H1 (cell line): ENCODE data around the gene PLA2G4E. TPM values are rescaled to one million over a fixed set of nuclear protein-coding genes. Genes with fewer than 3 reads are reported as not detected.
A peak's percentile ranks its signal among the peaks of the same experiment; 100 is the strongest.

ENCODE experiments used
- CTCF ChIA-PET: fragments of 300-600 bp; sonication (Branson Sonifier 250); formaldehyde crosslinking; loops from one replicate; lab custom pipeline; 2021; ENCODE audit not compliant: partially characterized antibody; lab: Charles Lee
- POLR2A ChIA-PET: fragments of 300-600 bp; sonication (Branson Sonifier 250); formaldehyde crosslinking; loops from one replicate; lab custom pipeline; 2021; ENCODE audit warnings: inconsistent platforms; ENCODE audit not compliant: partially characterized antibody; lab: Charles Lee
- DNase-seq, 2 experiments: peaks; one replicate each; pipeline versions ENCODE4 v3.0.0 to v3.0.0-alpha.2; 2010 to 2022; ENCODE audit warnings: low spot score in 2 of 2, low read depth in 1 of 2, mixed read lengths in 1 of 2
- FAIRE-seq: peaks from 2 replicates; lab custom pipeline; 2011; peaks lifted over from hg19 to GRCh38; lab: Jason Lieb, UNC
- H2AFZ ChIP-seq: 2 replicates; pipeline ENCODE4 v1.8.1; 2012; ENCODE audit warnings: low read length, inconsistent platforms
- H2AK5ac ChIP-seq: 2 replicates; pipeline ENCODE4 v1.6.1; 2013; ENCODE audit warnings: low read depth, low read length
- H2BK120ac ChIP-seq: replicated peaks from 2 replicates; pipeline ENCODE3; 2013; ENCODE audit warnings: low read depth, low read length, inconsistent platforms
- H2BK12ac ChIP-seq: 2 replicates; pipeline ENCODE4 v1.6.1; 2013; ENCODE audit warnings: low read depth, low read length
- H2BK15ac ChIP-seq: 2 replicates; pipeline ENCODE4 v1.6.1; 2013; ENCODE audit warnings: low read length
- H2BK20ac ChIP-seq: 2 replicates; pipeline ENCODE4 v1.6.1; 2013; ENCODE audit warnings: low read length
- H2BK5ac ChIP-seq: 2 replicates; pipeline ENCODE4 v1.6.1; 2013; ENCODE audit warnings: low read depth, low read length
- H3K14ac ChIP-seq: 2 replicates; pipeline ENCODE4 v1.6.1; 2013; ENCODE audit warnings: inconsistent platforms; ENCODE audit not compliant: insufficient read length
- H3K18ac ChIP-seq: 2 replicates; pipeline ENCODE4 v1.6.1; 2013; ENCODE audit warnings: low read length; ENCODE audit errors: extremely low read depth
- H3K23ac ChIP-seq: 2 replicates; pipeline ENCODE4 v1.6.1; 2013; ENCODE audit warnings: inconsistent platforms; ENCODE audit not compliant: insufficient read length
- H3K23me2 ChIP-seq: 2 replicates; pipeline ENCODE4 v1.6.1; 2013; ENCODE audit warnings: low read depth, low read length
- H3K27ac ChIP-seq: 2 replicates; pipeline ENCODE4 v1.6.1; 2011; ENCODE audit warnings: low read depth, low read length, inconsistent platforms
- H3K27me3 ChIP-seq, 4 experiments: replicated peaks in 1 of 4; 1 replicate in 1 of 4; 2 replicates in 3 of 4; pipeline versions ENCODE4 v1.6.1 to v1.8.1; 2011 to 2013; ENCODE audit warnings: low read length in 3 of 4, mild to moderate bottlenecking in 3 of 4, inconsistent platforms in 2 of 4, mixed read lengths in 2 of 4, moderate library complexity in 1 of 4; ENCODE audit not compliant: control insufficient read depth in 3 of 4, insufficient read depth in 3 of 4; ENCODE audit errors: extremely low read depth in 1 of 4
- H3K36me3 ChIP-seq, 4 experiments: 2 replicates each; pipeline versions ENCODE4 v1.6.1 to v1.8.1; 2011 to 2013; ENCODE audit warnings: mild to moderate bottlenecking in 4 of 4, low read length in 3 of 4, moderate library complexity in 2 of 4, control low read depth in 1 of 4, inconsistent platforms in 1 of 4; ENCODE audit not compliant: insufficient read depth in 4 of 4, control insufficient read depth in 2 of 4
- H3K4ac ChIP-seq: replicated peaks from 2 replicates; pipeline ENCODE3; 2013; ENCODE audit warnings: low read length, low read depth, mixed read lengths, inconsistent platforms; ENCODE audit not compliant: insufficient read length
- H3K4me1 ChIP-seq, 4 experiments: replicated peaks in 1 of 4; 1 replicate in 1 of 4; 2 replicates in 3 of 4; pipeline versions ENCODE4 v1.6.1 to v1.8.1; 2011 to 2013; ENCODE audit warnings: low read length in 3 of 4, inconsistent platforms in 2 of 4, mixed read lengths in 1 of 4; ENCODE audit not compliant: insufficient read depth in 4 of 4, control insufficient read depth in 3 of 4
- H3K4me2 ChIP-seq, 2 experiments: 2 replicates each; pipeline versions ENCODE4 v1.6.1 to v1.8.1; 2011 to 2013; ENCODE audit warnings: low read depth in 2 of 2, low read length in 2 of 2, control low read depth in 1 of 2, inconsistent platforms in 1 of 2, mild to moderate bottlenecking in 1 of 2; ENCODE audit not compliant: insufficient read depth in 1 of 2
- H3K4me3 ChIP-seq, 4 experiments: fragments of 200-600, 300-600 bp in 1 of 4; sonication (generic), shearing (Covaris generic), sonication (Bioruptor Twin) in 1 of 4; 2 replicates each; pipeline versions ENCODE4 v1.5.1 to v1.8.1; 2011 to 2016; ENCODE audit warnings: low read length in 4 of 4, low read depth in 3 of 4, control low read depth in 2 of 4, inconsistent platforms in 2 of 4, mild to moderate bottlenecking in 2 of 4, mixed read lengths in 1 of 4, moderate library complexity in 1 of 4; ENCODE audit not compliant: insufficient read depth in 2 of 4; ENCODE audit errors: extremely low read depth in 1 of 4
- H3K56ac ChIP-seq: replicated peaks from 2 replicates; pipeline ENCODE3; 2013; ENCODE audit warnings: low read depth, mild to moderate bottlenecking, mixed read lengths, low read length, inconsistent platforms; ENCODE audit not compliant: insufficient read length
- H3K79me1 ChIP-seq: 2 replicates; pipeline ENCODE4 v1.6.1; 2013; ENCODE audit warnings: low read depth, low read length, control low read depth
- H3K79me2 ChIP-seq, 2 experiments: 2 replicates each; pipeline versions ENCODE4 v1.6.1 to v1.8.1; 2012 to 2013; ENCODE audit warnings: low read length in 2 of 2, mild to moderate bottlenecking in 2 of 2, inconsistent platforms in 1 of 2; ENCODE audit not compliant: insufficient read depth in 2 of 2, control insufficient read depth in 1 of 2
- H3K9ac ChIP-seq, 4 experiments: replicated peaks in 1 of 4; 1 replicate in 1 of 4; 2 replicates in 3 of 4; pipeline versions ENCODE4 v1.6.1 to v1.8.1; 2011 to 2013; ENCODE audit warnings: low read depth in 3 of 4, low read length in 3 of 4, control low read depth in 2 of 4, mild to moderate bottlenecking in 2 of 4, moderate library complexity in 2 of 4, inconsistent platforms in 1 of 4; ENCODE audit errors: extremely low read depth in 1 of 4
- H3K9me3 ChIP-seq, 2 experiments: 2 replicates each; pipeline versions ENCODE4 v1.6.1 to v1.8.1; 2012 to 2013; ENCODE audit warnings: mild to moderate bottlenecking in 2 of 2, moderate library complexity in 2 of 2, control low read depth in 1 of 2, inconsistent platforms in 1 of 2, low read depth in 1 of 2, low read length in 1 of 2, mixed read lengths in 1 of 2; ENCODE audit not compliant: insufficient read depth in 2 of 2
- H4K20me1 ChIP-seq, 2 experiments: replicated peaks in 1 of 2; 2 replicates each; pipeline versions ENCODE3 to v1.8.1; 2011 to 2013; ENCODE audit warnings: inconsistent platforms in 2 of 2, low read length in 2 of 2, mild to moderate bottlenecking in 1 of 2; ENCODE audit not compliant: insufficient read depth in 2 of 2, control insufficient read depth in 1 of 2
- H4K5ac ChIP-seq: 2 replicates; pipeline ENCODE4 v1.6.1; 2013; ENCODE audit warnings: low read length, low read depth, mixed read lengths, inconsistent platforms; ENCODE audit not compliant: insufficient read length
- H4K8ac ChIP-seq: 2 replicates; pipeline ENCODE4 v1.8.0; 2013; ENCODE audit warnings: mild to moderate bottlenecking, moderate library complexity, low read length, inconsistent platforms; ENCODE audit not compliant: insufficient read depth; ENCODE audit errors: extremely low read depth
- H4K91ac ChIP-seq: replicated peaks from 2 replicates; pipeline ENCODE3; 2013; ENCODE audit warnings: low read length, mixed read lengths, inconsistent platforms; ENCODE audit not compliant: insufficient read length
- CTBP2 ChIP-seq: IDR thresholded peaks from 2 replicates; pipeline ENCODE4 v1.7.0; 2011; ENCODE audit warnings: borderline replicate concordance, mild to moderate bottlenecking, moderate library complexity, mixed read lengths, low read length; ENCODE audit not compliant: insufficient read depth, insufficient read length
- WGBS, 2 experiments: shearing (Covaris generic) in 1 of 2; methylation state at CpG; one replicate each; pipeline versions ENCODE4 v1.1.6 to v1.1.7; 2013 to 2015; ENCODE audit warnings: low lambda C conversion rate in 2 of 2, mixed read lengths in 2 of 2, inconsistent platforms in 1 of 2, low coverage in 1 of 2, missing lambda C conversion rate in 1 of 2; ENCODE audit not compliant: insufficient replicate concordance in 2 of 2, insufficient coverage in 1 of 2, insufficient read length in 1 of 2; ENCODE audit errors: extremely low coverage in 1 of 2, missing lambda C conversion rate in 1 of 2; 5-methylcytosine and 5-hydroxymethylcytosine counted together
- polyA plus RNA-seq, 7 experiments: library from polyadenylated mRNA; depleted of rRNA in 3 of 7; stranded (reverse) in 5 of 7; unstranded in 2 of 7; fragments of >200 nt in 5 of 7; fragments of 200-250 nt in 2 of 7; gene quantifications; 1 replicate in 5 of 7; 2 replicates in 1 of 7; 4 replicates in 1 of 7; pipeline versions ENCODE4 v1.2.1 to v1.2.3, GENCODE V29; 2011 to 2013; ENCODE audit warnings: missing spikeins in 2 of 7, mixed read lengths in 2 of 7
- total RNA-seq: library from RNA; stranded (reverse); fragmentation: NEBNext Ultra II Directional; extraction: Animal tissue kit (Norgen Biotek cat#: 25700); gene quantifications from 2 replicates; pipeline ENCODE4 v1.2.1, GENCODE V29; 2021

PLA2G4E gene
- total and polyA plus RNA-seq, 2 of the 8 experiments (the other 6 are each of a cell fraction or from before 2014, with no cell fraction given), result 0.03 TPM; not detected in 1

GRCh38 chr15:41969851-41970431 is 50.9 kb downstream of the PLA2G4E start:
- WGBS, 2 experiments, result 86% methylated on average over 3 of the region's 3 CpGs; no CpG with 5 or more reads in 1 of the 2 experiments
- Histone ChIP-seq H2BK20ac (no peak overlapping the region), H3K4ac (no peak overlapping the region), H3K4me2 (peak overlapping the region; percentile 32 to 88; a peak in 3 of 4 replicates), H3K56ac (no peak overlapping the region), H3K36me3 (no peaks in the 10 kb centered on the region; a peak in 1 of 8 replicates), H3K23ac (no peak overlapping the region), H3K9me3 (no peaks in the 10 kb centered on the region), H3K27ac (no peak overlapping the region), H2BK12ac (no peak overlapping the region; the same call in 1 of the 2 replicates), H3K27me3 (no peaks in the 10 kb centered on the region), H2BK15ac (0 out of 2 replicates have a peak overlapping the region, but pooled peaks have one; percentile 40), H3K23me2 (peaks cover 5% of the 10 kb centered on the region; the same call in 1 of the 2 replicates), H4K5ac (no peak overlapping the region), H3K14ac (no peak overlapping the region), H3K9ac (no peak overlapping the region), H2BK5ac (peak overlapping the region; percentile 54; the same call in 1 of the 2 replicates), H3K4me1 (peaks cover 4 to 10% (median 6%) of the 10 kb centered on the region in 4 experiments; a peak in 6 of 7 replicates), H2AK5ac (no peak overlapping the region), H4K20me1 (peaks cover 14 to 22% of the 10 kb centered on the region in 2 experiments), H2AFZ (no peak overlapping the region), H3K79me2 (peaks cover 17 to 63% of the 10 kb centered on the region in 2 experiments), H3K79me1 (peaks cover 30% of the 10 kb centered on the region), H4K91ac (no peak overlapping the region), H3K4me3 (no peak overlapping the region; a peak in 1 of 8 replicates), H4K8ac (no peak overlapping the region), H3K18ac (no peak overlapping the region), H2BK120ac (no peak overlapping the region)
- ChIA-PET CTCF (interaction anchor here (0.6 to 2.4 kb wide), 6 partner anchors 12 to 114 kb away, joined by 3 to 6 read pairs (median 3); no protein-coding TSS in a partner anchor), POLR2A (interaction anchor here (0.9 to 1.4 kb wide), 4 partner anchors 8 to 22 kb away, joined by 3 to 4 read pairs (median 3); no protein-coding TSS in a partner anchor)
- TF ChIP-seq CTBP2, result no peak
- FAIRE-seq (no peak), DNase-seq (peak in 1 of 2 experiments; percentile 37)
